Measurements from ENCODE around the gene ERC2.

Gene ERC2

GRCh38 chr3:55554634-55555425 lies 913.4 kb downstream of the ERC2 start:
- TF ChIP-seq CTCF (IDR thresholded peaks at IDR 0.05) (no peak), ZFX (IDR thresholded peaks at IDR 0.05; ENCODE audit: borderline replicate concordance) (no peak)
- no peak overlapping the region for H3K27ac ChIP-seq

DNA sequence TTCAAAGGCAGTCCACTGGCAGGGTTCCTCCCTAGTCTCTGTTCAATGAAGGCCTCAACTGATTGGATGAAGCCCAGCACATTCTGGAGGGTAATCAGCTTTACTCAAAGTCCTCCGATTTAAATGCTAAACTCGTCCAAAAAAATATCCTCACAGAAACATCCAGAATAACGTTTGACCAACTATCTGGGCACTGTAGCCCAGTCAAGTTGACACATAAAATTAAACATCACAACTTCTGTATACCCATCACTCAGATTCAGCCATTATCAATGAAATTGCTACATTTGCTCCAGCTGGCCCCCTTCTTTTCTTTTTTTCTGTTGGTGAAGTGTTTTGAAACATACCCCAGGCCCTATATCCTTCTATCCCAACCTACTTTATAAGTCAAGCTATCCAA lies 916.6 kb downstream of the ERC2 start:
- TF ChIP-seq ZFX (IDR thresholded peaks at IDR 0.05; ENCODE audit: borderline replicate concordance) (no peak), CTCF (IDR thresholded peaks at IDR 0.05) (no peak)
- no peak overlapping the region for H3K27ac ChIP-seq

DNA sequence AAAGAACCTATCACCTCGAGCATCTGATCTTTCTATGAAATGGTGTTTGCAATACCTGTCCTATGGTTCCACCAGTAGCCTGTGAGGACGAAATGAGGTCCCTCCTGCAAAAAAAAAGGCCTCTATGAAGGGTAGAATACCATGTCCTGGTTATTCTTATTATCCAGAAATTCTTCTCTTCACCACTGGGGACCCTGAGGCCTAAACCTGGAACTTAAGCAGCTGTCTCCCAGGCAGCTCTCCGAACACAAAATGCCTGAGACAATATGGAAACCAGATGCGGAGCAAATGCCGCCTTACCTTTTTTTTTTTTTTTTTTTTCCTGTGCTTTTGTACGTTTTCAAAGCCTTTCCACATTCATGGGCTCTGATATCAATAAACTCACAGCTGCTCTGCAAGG lies 919.1 kb downstream of the ERC2 start:
- TF ChIP-seq ZFX (IDR thresholded peaks at IDR 0.05; ENCODE audit: borderline replicate concordance) (no peak), CTCF (IDR thresholded peaks at IDR 0.05) (no peak)
- H3K27ac ChIP-seq: no peak overlapping the region

- no peak overlapping the region for H3K27ac ChIP-seq
- TF ChIP-seq CTCF (IDR thresholded peaks at IDR 0.05) (no peak), ZFX (IDR thresholded peaks at IDR 0.05; ENCODE audit: borderline replicate concordance) (no peak)
Observed at GRCh38 chr3:55546866-55547669, 921.2 kb downstream of the ERC2 start.

DNA sequence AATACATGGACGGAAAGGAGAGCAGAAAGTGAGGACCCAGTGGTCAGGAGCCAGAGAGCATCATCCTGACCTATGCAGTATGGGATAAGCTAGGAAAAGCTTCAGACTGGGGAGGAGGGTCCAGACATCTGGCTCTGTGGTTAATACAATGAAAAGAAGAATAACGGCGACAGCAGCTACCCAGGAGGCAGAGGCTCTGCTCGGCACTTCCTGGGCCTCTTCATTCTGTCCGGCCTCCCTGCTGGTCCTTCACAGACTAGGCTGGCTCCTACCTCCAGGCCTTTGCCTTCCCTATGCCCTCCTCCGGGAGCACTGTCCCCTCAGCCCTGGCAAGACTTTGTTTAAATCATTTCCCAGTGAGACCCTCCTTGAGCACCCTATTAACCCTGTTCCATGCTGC lies 922.3 kb downstream of the ERC2 start:
- H3K27ac ChIP-seq: no peak overlapping the region
- no peak for TF ChIP-seq CTCF (IDR thresholded peaks at IDR 0.05)
- TF ChIP-seq ZFX (IDR thresholded peaks at IDR 0.05; ENCODE audit: borderline replicate concordance): no peak

DNA sequence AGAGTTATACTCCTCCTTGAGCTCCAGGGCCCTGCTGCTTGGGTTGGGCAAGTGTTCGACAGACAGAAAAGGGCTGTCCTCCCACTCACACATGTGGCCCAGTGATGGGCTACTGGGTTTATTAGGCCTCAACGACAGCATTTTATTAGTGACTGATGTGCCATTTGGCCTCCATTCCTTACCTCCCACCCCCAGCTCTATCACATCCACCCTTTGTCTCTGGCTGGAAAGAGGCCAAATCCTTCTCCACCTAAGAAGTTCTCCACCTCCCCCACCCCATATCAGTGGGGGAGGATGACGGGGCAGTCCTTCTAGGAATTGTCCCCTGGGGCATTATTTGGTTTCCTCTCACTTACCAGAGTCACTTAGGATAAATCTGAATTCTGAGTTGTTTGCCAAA lies 924.0 kb downstream of the ERC2 start:
- TF ChIP-seq ZFX (IDR thresholded peaks at IDR 0.05; ENCODE audit: borderline replicate concordance) (no peak), CTCF (IDR thresholded peaks at IDR 0.05) (no peak)
- H3K27ac ChIP-seq: no peak overlapping the region

GRCh38 chr3:55543181-55543614 lies 925.1 kb downstream of the ERC2 start:
- no peak overlapping the region for H3K27ac ChIP-seq
- TF ChIP-seq ZFX (IDR thresholded peaks at IDR 0.05; ENCODE audit: borderline replicate concordance) (no peak), CTCF (IDR thresholded peaks at IDR 0.05) (no peak)

Data from 22Rv1 (cell line).